ENCODE measurements around the gene OR11A1.

Gene OR11A1

GRCh38 chr6:29388533-29388932 lies 68.3 kb downstream of the OR11A1 start:
- DNase-seq = no peak

GRCh38 chr6:29376003-29376402 lies 80.9 kb downstream of the OR11A1 start:
- no peak for DNase-seq
